NOMO-1 (cell line): ENCODE results near the gene BEST1.
A peak's percentile ranks its signal among the peaks of the same experiment; 100 is the strongest.

Source experiments
- DNase-seq, 2 experiments: peaks; one replicate each; lab custom pipeline; 2025; ENCODE audit not compliant: unreplicated experiment in 2 of 2; lab: John Stamatoyannopoulos, UW

BEST1 gene

DNA sequence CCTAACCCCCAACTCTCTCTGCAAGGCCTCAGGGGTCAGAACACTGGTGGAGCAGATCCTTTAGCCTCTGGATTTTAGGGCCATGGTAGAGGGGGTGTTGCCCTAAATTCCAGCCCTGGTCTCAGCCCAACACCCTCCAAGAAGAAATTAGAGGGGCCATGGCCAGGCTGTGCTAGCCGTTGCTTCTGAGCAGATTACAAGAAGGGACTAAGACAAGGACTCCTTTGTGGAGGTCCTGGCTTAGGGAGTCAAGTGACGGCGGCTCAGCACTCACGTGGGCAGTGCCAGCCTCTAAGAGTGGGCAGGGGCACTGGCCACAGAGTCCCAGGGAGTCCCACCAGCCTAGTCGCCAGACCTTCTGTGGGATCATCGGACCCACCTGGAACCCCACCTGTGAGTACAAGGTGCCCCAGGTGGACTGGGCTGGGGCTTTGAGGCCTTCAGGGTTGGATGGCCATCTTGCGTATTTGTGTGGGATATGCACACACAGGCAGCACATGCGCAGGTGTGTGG, at the start of gene BEST1:
TSS of gene BEST1 (plus strand) at position 317 of the 513 bp plus-strand sequence. CDS start 1,456 bp downstream, outside the sequence.
- no peak for DNase-seq

DNA sequence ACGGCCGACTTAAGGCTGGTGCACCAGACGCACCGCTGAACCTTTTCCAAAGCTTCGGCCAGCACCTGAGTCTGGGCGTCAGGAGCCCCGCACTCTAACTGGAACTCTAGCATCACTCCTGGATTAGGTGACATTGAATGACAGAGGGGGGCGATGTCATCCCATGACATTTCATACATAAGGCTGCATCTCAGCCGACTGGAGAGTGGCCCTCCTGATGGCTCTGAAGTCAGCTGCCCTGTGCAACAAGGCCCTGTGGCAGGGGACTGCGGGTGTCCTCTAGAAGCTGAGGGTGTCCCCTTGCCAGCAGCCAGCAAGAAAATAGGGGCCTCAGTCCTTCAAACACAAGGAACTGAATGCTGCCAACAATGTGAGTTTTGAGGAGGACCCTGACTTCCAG, 48.8 kb upstream of the BEST1 start:
- no peak for DNase-seq

GRCh38 chr11:61902313-61902712, 47.8 kb upstream of the BEST1 start:
- DNase-seq: no peak

DNA sequence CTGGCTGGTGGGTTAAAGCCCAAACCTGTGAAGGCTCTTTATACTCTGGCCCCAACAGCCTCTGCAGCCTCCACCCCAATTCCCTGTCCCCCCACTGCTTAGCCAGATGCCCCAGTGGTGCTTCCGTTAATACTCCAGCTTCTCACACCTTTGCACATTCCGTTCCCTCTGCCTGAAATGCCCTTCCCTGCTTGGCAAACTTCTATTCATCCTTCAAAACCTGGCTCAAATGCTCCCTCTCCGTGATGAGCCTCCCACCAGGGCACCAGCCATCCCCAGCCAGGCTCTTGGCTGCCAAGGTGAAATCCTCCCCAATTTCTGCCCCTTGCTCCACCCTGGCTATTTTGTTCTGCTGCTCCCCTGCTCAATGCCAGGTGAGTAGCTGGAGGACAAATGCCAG, 46.3 kb upstream of the BEST1 start:
- DNase-seq: no peak

DNA sequence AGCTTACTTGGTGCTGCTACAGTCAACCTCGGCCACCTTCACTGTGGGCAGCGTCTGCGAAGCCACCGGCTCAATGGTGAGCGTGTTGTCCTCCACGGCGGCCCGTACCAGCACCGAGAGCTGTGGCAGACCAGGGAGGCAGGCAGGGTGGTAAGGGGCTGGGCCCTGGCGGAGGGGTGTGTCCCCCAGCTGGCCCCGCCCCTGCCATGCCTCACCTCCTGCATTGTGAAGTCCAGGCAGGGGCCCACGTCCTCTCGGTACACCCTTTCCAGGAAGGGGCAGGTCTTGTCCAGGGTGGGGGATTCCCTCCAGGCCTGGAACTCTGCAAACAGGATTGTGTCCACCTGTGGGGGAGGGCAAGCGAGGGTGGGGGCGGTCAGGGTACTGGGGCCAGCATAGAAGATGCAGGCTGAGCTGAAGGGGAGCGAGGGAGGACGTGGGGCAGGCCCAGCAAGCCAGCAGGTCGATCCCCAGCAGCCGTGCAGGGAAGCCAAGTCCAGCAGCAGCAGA, 45.6 kb upstream of the BEST1 start:
- no peak for DNase-seq

DNA sequence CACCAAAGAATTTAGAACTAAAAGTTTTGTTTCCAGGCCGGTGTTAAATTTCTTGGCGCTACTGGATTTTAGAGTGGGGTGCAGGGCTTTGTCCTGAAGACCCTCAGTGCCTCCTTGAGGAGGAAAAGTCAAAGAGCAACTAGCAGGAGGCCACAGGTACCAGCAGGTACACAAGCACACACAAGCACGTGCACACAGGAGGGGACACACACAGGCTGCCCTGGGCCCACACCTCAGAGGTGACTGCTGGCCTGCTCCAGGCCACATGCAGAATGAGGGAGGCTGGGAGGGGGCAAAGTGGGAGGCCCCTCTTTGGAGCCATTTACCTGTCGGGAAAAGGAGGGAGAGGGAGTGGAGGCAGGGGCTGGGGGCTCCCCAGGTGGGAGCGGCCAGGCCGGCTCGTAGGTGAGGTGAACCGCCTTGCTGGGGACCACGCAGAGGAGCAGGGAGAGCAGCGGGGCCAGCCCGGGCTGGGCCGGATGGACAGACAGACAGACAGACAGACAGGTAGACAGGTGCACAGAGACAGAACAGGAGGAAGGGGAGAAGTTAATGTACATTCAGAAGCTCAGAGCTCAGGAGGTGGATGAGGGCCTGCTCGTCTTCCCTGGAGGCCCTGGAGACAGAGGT, 45.0 kb upstream of the BEST1 start:
- no peak for DNase-seq

DNA sequence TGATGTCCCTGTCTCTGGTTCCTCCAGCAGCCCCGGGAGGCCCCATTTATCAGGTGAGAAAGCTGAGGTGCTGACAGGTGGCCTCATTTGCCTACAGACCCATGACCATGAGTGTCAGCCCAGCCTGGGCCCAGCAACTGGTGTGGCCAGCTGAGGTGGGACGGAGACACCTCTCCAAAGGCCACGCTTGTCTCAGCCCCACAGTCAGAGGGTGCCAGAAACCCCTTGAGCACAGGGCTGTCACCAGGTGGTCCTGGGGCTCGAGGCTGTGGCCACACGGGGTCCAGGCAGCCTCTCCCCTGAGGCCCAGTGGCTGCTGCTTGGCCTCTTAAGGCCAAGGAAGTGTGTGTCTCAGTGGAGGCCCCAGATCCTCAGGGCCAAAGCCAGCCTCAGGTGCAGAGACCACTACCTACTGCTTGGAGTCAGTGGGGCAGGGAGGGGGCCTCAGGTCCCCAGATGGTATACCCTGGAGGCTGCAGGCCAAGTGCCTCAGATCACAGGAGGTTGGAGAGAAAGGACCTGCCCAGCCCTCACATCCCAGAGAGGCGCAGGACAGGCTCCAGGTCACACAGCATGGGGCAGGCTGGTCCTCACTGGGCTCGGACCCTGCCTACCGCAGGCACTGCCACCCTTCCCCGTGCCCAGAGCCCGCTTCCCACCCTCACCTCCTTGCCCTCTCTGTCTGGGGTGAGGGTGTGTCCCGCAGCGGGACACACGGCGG, 44.2 kb upstream of the BEST1 start:
- no peak for DNase-seq

- no peak for DNase-seq
Measured at GRCh38 chr11:61906522-61906909, 43.6 kb upstream of the BEST1 start.

GRCh38 chr11:61907282-61907681, 42.9 kb upstream of the BEST1 start:
- DNase-seq: no peak

GRCh38 chr11:61907871-61908729, 42.1 kb upstream of the BEST1 start:
- DNase-seq: no peak

- no peak for DNase-seq
Measured at GRCh38 chr11:61908730-61909316, 41.3 kb upstream of the BEST1 start.

DNA sequence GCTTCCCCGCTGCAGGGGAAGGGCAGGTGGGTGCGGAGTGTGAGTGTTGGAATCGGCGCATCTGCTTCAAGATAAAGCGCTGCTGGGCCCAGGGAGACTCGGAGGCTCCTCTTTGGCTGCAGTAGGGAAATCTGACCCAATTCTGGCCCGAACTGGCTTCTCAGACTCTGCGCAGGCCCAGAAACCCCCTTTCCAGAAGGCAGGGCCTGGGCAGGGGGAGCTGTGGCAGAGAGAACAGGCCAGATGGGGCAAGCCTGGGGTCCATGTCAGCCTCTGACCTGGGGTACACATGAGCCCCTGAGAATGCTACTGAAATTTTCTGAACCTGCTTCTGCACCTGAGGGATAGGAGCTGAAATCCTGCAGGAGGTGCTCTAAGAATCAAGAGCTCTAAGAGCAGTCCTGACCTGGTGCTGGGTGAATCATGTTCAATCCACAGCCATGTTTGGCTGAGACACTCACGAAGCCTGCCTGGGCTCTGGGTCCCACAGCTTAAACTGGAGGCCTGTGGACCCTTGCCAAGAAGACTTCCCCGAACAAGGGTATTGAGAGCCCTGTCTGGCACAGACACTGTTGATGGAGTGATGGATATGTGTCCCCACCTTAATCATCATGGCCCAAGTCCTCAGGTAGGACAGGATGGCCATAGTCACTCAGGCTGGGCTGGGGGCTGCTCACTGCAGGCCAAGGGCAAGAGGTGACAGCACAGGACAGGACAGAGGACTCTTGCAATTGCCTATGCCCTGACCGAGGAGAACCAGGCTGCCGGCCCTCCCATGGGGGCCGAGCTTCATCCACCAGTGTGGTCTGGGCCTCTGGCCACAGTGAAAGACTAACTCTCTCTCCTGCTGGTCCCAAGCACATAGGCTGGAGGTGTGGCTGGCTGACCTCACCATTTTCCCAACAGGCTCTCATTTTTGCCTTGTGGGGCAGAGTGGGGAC, 39.7 kb upstream of the BEST1 start:
- no peak for DNase-seq

- no peak for DNase-seq
Measured at GRCh38 chr11:61911128-61911700, 38.9 kb upstream of the BEST1 start.

DNA sequence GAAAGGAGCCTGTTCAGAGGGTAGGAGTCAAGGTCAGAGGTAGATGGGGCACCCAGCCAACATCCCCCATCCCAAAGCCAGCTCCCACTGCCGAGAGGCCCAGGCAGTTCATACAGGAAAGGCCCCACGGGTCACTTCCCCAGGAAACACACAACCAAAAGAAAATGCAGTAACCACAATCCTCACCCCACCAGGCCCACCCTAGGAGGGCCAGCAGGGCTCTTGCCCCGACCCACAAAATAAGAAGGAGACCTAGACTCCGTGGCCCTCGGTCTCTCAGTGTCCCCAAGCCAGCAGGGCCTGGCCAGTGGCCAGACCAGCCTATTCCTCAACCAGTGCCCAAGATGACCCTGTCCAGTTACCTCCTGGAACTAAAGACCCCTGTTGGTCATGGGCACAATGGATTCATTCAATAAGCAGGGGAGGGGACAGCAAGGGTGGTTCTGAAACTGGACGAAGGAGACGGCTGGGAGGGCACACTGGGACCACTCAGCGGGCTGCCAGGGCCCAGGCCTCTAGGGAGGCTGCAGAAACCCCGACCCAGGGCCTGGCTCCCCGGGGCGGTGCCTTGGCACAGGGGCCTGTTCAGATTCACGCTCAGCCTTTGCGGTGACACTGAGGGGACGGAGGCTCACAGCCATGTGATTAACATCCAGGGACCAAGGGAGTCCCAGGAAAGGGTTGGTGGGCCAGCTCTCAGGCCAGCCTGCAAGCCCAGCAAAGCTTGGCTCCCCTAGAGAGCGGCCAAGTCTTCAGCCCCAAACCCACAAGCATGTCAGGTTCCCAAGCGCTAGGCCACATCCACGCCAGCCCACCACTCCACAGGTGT, 38.2 kb upstream of the BEST1 start:
- no peak for DNase-seq

DNA sequence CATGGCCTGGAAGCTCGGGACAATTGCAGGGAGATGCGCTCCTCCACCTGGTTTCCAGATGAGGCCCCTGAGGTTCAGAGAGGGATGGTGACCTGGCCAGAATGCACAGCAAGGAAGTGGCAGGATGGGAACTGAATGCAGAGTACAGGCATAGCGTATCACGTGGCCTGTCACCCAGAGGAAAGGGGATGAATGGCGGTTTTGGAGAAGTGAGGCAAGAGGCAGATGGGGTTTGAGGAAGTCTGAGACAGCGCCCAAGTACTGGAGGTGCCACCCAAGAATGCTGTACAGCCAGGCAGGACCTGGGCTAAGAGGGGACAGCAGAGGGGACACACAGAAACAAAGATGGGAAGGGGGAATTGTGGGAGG, 37.6 kb upstream of the BEST1 start:
- peak; percentile 86 to 87 for DNase-seq

- DNase-seq: no peak
Measured at GRCh38 chr11:61912991-61913698, 37.0 kb upstream of the BEST1 start.

GRCh38 chr11:61913699-61914395, 36.3 kb upstream of the BEST1 start:
- no peak for DNase-seq
